Suprapubic skin (tissue), 4 donors: ENCODE data around the gene UBR3. TPM values are rescaled to one million over a fixed set of nuclear protein-coding genes. Genes with fewer than 3 reads are reported as not detected.
"Not testable (repeated sequence)": the region's sequence is repeated elsewhere in the genome, so short reads cannot be mapped to it uniquely, and the experiment has no call there.

Experiments
- DNase-seq, 2 donors: peaks; one replicate each; pipeline ENCODE4 v3.0.0-alpha.2; 2019; ENCODE audit warnings: low spot score in 2 of 2
- H3K27ac ChIP-seq: fragments of 200-600 bp; sonication (generic); one replicate; pipeline ENCODE4 v1.5.1; 2019
- H3K27me3 ChIP-seq: fragments of 200-600 bp; sonication (generic); one replicate; pipeline ENCODE4 v1.5.1; 2019
- H3K36me3 ChIP-seq: fragments of 200-600 bp; sonication (generic); one replicate; pipeline ENCODE4 v1.5.1; 2019
- H3K4me1 ChIP-seq: fragments of 200-600 bp; sonication (generic); one replicate; pipeline ENCODE4 v1.5.1; 2019
- H3K4me3 ChIP-seq: fragments of 200-600 bp; sonication (generic); one replicate; pipeline ENCODE4 v1.5.1; 2019; ENCODE audit warnings: mild to moderate bottlenecking
- H3K9me3 ChIP-seq: fragments of 200-600 bp; sonication (generic); one replicate; pipeline ENCODE4 v1.5.1; 2019
- EP300 ChIP-seq: sonication (generic); formaldehyde crosslinking; IDR thresholded peaks from one replicate; pipeline ENCODE4 v1.6.1; 2017; ENCODE audit warnings: antibody characterized with exemption
- POLR2A ChIP-seq, 2 donors: fragments of 450-650 bp; IDR thresholded peaks; one replicate each; pipeline ENCODE4 v1.6.1; 2017; ENCODE audit warnings: antibody characterized with exemption in 2 of 2, mild to moderate bottlenecking in 2 of 2, moderate library complexity in 2 of 2
- POLR2AphosphoS5 ChIP-seq, 3 donors: sonication (generic); formaldehyde crosslinking; IDR thresholded peaks; one replicate each; pipeline ENCODE4 v1.6.1; 2017; ENCODE audit warnings: antibody characterized with exemption in 3 of 3
- WGBS: methylation state at CpG from one replicate; pipeline ENCODE4 v1.1.5; 2018; 5-methylcytosine and 5-hydroxymethylcytosine counted together
- total RNA-seq, 4 donors: library from RNA; depleted of rRNA; stranded (reverse); fragments of >200 nt; gene quantifications; one replicate each; pipeline ENCODE4 v1.1.0, GENCODE V29; 2016
- TF ChIP-seq, protein P1 (sequence below), 2 donors: fragments of 200-600 bp in 1 of 2; fragments of 450-650 bp in 1 of 2; sonication (generic) in 1 of 2; IDR thresholded peaks; one replicate each; pipeline ENCODE4 v1.5.1; 2016 to 2019; ENCODE audit warnings: antibody characterized with exemption in 2 of 2, mild to moderate bottlenecking in 1 of 2, moderate library complexity in 1 of 2

UBR3 gene
- total RNA-seq, 4 donors from 2014 or later, result 41.9 to 140 (median 60.4) TPM

DNA sequence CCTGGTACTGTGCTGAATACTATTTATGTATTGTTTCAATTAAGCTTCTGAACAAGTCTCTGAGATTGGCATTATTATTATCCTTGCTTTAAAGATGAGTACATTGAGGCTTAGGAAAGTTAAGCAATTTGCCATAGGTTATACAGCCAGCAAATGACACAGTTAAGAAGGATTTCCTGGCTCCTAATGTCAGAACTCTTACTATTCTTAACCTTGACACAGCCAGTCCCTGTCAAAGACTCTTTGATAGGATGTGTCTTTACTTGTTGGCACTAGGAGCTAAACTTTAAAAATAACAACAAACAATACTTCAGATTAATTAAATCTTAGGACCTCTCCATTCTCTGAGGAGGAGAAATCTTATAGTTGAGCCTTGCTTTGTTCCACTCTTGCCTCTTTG, 70.6 kb downstream of the UBR3 start:
- no peaks in the 10 kb centered on the region for H3K9me3 ChIP-seq
- H3K36me3 ChIP-seq, result peaks cover 32% of the 10 kb centered on the region
- H3K27me3 ChIP-seq, result no peaks in the 10 kb centered on the region
- no peak overlapping the region for H3K4me3 ChIP-seq
- H3K4me1 ChIP-seq, result no peaks in the 10 kb centered on the region
- H3K27ac ChIP-seq, result no peak overlapping the region
- no peak for DNase-seq
- no peak for TF ChIP-seq EP300
- TF ChIP-seq, protein P1, sequence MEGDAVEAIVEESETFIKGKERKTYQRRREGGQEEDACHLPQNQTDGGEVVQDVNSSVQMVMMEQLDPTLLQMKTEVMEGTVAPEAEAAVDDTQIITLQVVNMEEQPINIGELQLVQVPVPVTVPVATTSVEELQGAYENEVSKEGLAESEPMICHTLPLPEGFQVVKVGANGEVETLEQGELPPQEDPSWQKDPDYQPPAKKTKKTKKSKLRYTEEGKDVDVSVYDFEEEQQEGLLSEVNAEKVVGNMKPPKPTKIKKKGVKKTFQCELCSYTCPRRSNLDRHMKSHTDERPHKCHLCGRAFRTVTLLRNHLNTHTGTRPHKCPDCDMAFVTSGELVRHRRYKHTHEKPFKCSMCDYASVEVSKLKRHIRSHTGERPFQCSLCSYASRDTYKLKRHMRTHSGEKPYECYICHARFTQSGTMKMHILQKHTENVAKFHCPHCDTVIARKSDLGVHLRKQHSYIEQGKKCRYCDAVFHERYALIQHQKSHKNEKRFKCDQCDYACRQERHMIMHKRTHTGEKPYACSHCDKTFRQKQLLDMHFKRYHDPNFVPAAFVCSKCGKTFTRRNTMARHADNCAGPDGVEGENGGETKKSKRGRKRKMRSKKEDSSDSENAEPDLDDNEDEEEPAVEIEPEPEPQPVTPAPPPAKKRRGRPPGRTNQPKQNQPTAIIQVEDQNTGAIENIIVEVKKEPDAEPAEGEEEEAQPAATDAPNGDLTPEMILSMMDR (IDR thresholded peaks at IDR 0.05), result no peak
- TF ChIP-seq POLR2A (IDR thresholded peaks at IDR 0.05), result no peak
- TF ChIP-seq POLR2AphosphoS5 (IDR thresholded peaks at IDR 0.05), result no peak

DNA sequence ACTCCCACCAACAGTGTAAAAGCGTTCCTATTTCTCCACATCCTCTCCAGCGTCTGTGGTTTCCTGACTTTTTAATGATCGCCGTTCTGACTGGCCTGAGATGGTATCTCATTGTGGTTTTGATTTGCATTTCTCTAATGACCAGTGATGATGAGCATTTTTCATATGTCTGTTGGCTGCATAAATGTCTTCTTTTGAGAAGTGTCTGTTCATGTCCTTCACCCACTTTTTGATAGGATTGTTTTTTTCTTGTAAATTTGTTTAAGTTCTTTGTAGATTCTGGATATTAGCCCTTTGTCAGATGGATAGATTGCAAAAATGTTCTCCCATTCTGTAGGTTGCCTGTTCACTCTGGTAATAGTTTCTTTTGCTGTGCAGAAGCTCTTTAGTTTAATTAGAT, 72.8 kb downstream of the UBR3 start:
- 85% methylated on average over 4 of the region's 4 CpGs for WGBS
- H3K9me3 ChIP-seq, H3K4me1 ChIP-seq, H3K4me3 ChIP-seq, H3K27ac ChIP-seq, H3K27me3 ChIP-seq, DNase-seq: not testable (repeated sequence)
- peaks cover 32% of the 10 kb centered on the region for H3K36me3 ChIP-seq

DNA sequence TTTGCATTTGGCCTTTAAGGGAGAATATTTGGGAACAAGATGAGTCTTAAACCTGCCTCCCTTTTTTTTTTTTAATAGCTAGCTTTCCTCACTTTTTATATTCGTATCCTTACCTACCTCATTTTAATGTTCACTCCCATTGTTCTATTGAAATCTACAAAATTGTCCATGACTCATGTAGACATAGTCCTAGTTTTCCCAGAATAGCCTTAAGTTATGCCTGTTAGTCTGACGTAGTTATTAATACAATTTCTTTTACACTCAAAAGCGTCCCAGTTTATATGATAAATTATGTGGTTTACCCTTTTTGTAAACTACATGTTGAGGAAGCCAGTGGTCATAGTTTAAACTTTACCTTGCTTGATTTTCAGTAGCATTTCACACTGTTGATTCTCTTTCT, 73.4 kb downstream of the UBR3 start:
- WGBS, result 89% methylated on average over 3 of the region's 3 CpGs
- no peak for DNase-seq
- H3K36me3 ChIP-seq, result peaks cover 31% of the 10 kb centered on the region
- no peaks in the 10 kb centered on the region for H3K4me1 ChIP-seq
- no peak overlapping the region for H3K27ac ChIP-seq
- TF ChIP-seq POLR2AphosphoS5 (IDR thresholded peaks at IDR 0.05), result no peak
- TF ChIP-seq, protein P1 (IDR thresholded peaks at IDR 0.05), result no peak
- no peak for TF ChIP-seq EP300
- TF ChIP-seq POLR2A (IDR thresholded peaks at IDR 0.05), result no peak
- no peaks in the 10 kb centered on the region for H3K9me3 ChIP-seq
- no peak overlapping the region for H3K4me3 ChIP-seq
- no peaks in the 10 kb centered on the region for H3K27me3 ChIP-seq

DNA sequence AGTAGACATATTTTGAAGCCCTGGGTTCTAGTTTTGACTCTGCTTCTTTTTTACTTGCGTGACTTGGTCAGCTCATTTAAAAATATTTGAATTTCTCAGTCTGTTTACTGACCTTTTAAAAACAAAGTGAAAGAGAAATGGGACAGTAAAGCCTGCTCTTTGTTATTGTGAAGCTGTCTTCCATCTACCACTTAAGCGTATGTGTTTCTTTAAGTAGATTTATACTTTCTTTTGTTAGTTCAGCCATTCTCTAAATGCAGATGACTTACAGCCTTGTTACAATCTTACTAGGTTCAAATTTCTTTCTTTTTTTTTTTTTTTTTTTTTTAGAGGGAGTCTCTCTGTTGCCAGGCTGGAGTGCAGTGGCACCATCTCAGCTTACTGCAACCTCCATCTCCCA, 79.5 kb downstream of the UBR3 start:
- H3K9me3 ChIP-seq, result no peaks in the 10 kb centered on the region
- WGBS, result 97% methylated on average over 2 of the region's 2 CpGs

DNA sequence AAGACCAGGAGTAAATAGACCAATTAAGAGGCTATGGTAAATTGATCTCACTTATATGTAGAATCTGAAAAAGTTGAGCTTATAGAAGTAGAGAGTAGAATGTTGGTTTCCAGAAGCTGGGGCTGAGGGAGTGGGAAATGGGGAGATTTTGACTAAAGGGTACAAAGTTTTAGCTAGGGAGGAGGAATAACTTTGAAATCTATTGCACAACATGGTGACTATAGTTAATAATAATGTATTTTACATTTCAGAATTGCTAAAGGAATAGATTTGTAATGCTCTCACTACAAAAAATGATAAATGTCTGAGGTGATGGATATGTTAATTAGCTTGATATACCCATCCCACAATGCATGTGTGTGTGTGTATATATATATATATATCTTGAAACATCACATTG, 82.1 kb downstream of the UBR3 start:
- DNase-seq, result no peak
- H3K36me3 ChIP-seq, result peaks cover 21% of the 10 kb centered on the region
- H3K4me3 ChIP-seq, result no peak overlapping the region
- H3K27me3 ChIP-seq, result no peaks in the 10 kb centered on the region
- H3K9me3 ChIP-seq, result no peaks in the 10 kb centered on the region
- TF ChIP-seq, protein P1 (IDR thresholded peaks at IDR 0.05), result no peak
- TF ChIP-seq POLR2AphosphoS5 (IDR thresholded peaks at IDR 0.05) (no peak), POLR2A (IDR thresholded peaks at IDR 0.05) (no peak), EP300 (no peak)
- no peaks in the 10 kb centered on the region for H3K4me1 ChIP-seq
- H3K27ac ChIP-seq, result no peak overlapping the region

More for the DNA sequence above, 79.5 kb downstream of the UBR3 start:
- TF ChIP-seq POLR2AphosphoS5 (IDR thresholded peaks at IDR 0.05) (no peak), EP300 (no peak)
- Histone ChIP-seq H3K27ac (no peak overlapping the region), H3K27me3 (no peaks in the 10 kb centered on the region), H3K36me3 (peaks cover 21% of the 10 kb centered on the region), H3K4me1 (no peaks in the 10 kb centered on the region), H3K4me3 (no peak overlapping the region)
- no peak for DNase-seq

DNA sequence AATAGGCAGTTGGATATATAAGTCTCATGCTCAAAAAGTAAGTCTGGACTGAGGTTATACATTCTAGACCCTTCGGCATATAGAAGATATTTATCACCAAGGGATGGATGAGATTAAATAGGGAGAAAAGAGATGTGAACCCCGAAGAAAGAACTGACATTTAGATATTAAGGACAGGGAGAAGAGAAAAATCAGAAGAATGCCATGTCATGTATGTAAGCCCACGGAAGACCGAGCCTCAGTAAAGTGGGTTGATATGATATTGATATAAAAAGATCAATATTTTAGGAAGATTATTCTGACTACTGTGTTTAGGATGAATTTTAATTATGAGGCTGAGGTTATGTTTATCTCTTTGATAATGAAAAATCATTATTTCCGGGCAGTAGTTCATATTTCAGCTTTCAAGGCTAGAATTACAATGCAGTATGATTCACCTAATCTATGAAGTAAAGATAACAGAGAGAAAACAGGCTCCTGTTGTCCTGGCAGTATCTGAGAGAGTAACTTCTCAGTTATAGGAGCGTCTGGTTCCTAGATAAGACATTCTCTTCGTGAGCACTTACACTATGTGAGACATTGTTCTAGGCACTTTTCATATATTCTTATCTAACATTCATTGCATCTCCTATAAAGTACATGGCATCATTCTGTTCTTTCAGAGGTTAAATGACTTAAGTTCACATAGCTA, 83.0 kb downstream of the UBR3 start:
- Histone ChIP-seq H3K9me3 (no peaks in the 10 kb centered on the region), H3K27ac (no peak overlapping the region), H3K4me1 (no peaks in the 10 kb centered on the region), H3K27me3 (no peaks in the 10 kb centered on the region), H3K4me3 (no peak overlapping the region), H3K36me3 (peaks cover 26% of the 10 kb centered on the region)
- WGBS, result 80% methylated on average over 7 of the region's 7 CpGs
- DNase-seq, result no peak
- TF ChIP-seq EP300, result no peak

DNA sequence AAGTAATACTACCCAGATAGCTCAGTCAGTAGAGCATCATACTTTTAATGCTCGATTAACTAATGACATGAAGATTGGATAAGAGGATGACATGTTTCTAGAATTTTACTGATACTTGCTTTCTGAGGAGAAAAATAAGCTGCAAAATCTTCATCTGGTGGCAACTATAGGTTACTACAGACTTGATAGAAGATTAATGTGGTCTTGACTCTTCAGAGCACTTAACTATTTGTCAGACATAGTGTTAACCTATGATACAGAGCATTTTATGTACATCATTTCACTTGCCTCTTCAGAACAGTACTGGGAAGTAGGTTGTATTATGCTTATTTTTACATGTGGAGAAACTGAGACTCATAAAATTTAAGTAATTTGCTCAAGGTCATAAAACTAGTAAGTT, 83.9 kb downstream of the UBR3 start:
- H3K27me3 ChIP-seq, result no peaks in the 10 kb centered on the region
- H3K9me3 ChIP-seq, result no peaks in the 10 kb centered on the region
- H3K4me3 ChIP-seq, result no peak overlapping the region
- H3K27ac ChIP-seq, result no peak overlapping the region
- peaks cover 32% of the 10 kb centered on the region for H3K36me3 ChIP-seq
- no peak for TF ChIP-seq POLR2A (IDR thresholded peaks at IDR 0.05)
- no peak for TF ChIP-seq POLR2AphosphoS5 (IDR thresholded peaks at IDR 0.05)
- TF ChIP-seq, protein P1 (IDR thresholded peaks at IDR 0.05), result no peak
- TF ChIP-seq EP300, result no peak
- DNase-seq, result no peak
- WGBS, result 95% methylated on average over 1 of the region's 1 CpG
- H3K4me1 ChIP-seq, result no peaks in the 10 kb centered on the region
